C4-2B (cell line): ENCODE data around the gene RPL14.

Experiments
- H3K27ac ChIP-seq: fragments of 450-650 bp; 2 replicates; pipeline ENCODE4 v1.5.1; 2017
- ZFX ChIP-seq: fragments of 450-650 bp; IDR thresholded peaks from 2 replicates; pipeline ENCODE4 v1.6.1; 2017
- TF ChIP-seq, protein P1 (sequence below): fragments of 450-650 bp; conservative IDR thresholded peaks from 2 replicates; pipeline ENCODE4 v1.5.1; 2017; ENCODE audit warnings: mild to moderate bottlenecking

RPL14 gene

DNA sequence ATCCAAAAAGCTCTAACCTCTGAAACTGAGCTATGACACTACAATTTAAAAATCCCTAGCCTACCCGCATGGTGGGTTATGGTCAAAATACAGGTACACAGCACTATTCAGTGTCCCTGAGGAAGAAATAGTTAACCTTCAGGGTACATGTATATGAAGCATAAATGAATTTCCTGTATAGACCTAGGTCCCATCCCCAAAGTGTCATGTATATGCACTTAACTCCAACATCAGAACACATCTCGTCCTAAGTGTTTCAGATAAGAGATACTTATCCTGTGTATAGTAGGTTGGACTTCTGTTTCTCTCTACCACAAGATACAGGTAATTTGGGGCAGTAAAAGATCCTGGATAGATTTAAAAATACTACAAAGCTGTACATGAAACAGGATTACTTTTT lies 6.4 kb downstream of the RPL14 start:
- H3K27ac ChIP-seq = no peak overlapping the region

DNA sequence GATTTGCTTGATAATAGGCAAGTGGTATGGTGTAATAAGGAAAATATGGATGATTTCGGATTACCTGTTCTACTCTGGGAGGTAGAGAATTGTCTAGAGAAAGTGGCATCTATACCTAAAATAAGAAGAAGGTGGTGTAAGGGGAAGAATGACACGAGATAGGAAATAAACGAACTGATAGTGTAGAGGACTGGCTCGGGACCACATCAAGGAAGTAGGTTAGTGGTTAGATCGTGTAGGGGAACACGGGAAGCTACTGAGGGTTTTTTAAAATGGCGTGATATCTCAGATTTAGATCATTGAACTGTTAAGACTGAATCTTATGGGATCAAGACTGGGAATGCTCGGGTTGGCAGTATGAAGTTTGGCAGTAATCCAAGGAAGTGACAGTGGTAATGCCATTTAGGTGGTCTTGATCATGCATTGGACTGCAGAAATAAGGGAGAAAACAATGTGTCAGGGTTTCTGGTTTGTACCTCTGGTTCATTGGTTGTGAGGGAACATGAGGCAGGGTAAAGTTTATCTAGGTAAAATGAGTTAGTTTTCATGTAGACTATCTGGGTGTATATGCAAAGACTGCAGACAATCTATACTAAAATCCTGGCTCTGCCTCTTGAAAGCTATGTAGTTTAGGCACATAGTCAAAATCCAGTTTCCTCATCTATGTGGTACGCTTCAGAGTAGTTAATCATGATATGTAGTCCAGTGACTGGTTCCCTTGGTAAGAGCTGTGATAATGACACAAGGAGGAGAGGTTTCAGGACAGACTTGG lies 7.4 kb downstream of the RPL14 start:
- no peak for TF ChIP-seq ZFX
- TF ChIP-seq, protein P1, sequence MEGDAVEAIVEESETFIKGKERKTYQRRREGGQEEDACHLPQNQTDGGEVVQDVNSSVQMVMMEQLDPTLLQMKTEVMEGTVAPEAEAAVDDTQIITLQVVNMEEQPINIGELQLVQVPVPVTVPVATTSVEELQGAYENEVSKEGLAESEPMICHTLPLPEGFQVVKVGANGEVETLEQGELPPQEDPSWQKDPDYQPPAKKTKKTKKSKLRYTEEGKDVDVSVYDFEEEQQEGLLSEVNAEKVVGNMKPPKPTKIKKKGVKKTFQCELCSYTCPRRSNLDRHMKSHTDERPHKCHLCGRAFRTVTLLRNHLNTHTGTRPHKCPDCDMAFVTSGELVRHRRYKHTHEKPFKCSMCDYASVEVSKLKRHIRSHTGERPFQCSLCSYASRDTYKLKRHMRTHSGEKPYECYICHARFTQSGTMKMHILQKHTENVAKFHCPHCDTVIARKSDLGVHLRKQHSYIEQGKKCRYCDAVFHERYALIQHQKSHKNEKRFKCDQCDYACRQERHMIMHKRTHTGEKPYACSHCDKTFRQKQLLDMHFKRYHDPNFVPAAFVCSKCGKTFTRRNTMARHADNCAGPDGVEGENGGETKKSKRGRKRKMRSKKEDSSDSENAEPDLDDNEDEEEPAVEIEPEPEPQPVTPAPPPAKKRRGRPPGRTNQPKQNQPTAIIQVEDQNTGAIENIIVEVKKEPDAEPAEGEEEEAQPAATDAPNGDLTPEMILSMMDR = no peak
- H3K27ac ChIP-seq = no peak overlapping the region

More for the DNA sequence above, 6.4 kb downstream of the RPL14 start:
- TF ChIP-seq, protein P1 = no peak
- TF ChIP-seq ZFX = no peak

DNA sequence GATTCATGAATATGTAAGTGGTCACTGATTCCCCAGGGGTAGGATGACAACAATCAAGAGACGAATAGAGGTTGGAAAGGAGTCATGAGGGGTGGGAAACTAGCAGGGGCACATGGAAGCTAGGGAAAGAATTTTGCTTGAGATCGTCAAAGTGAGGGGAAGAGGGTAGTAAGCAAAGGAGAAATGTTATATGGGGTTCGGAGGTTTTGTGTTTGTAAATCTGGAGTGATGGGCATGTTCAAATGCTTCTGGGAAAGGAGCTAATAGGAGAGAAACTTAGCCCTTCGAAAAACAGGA lies 7.9 kb downstream of the RPL14 start:
- H3K27ac ChIP-seq = no peak overlapping the region
- TF ChIP-seq ZFX = no peak
- TF ChIP-seq, protein P1 = no peak

DNA sequence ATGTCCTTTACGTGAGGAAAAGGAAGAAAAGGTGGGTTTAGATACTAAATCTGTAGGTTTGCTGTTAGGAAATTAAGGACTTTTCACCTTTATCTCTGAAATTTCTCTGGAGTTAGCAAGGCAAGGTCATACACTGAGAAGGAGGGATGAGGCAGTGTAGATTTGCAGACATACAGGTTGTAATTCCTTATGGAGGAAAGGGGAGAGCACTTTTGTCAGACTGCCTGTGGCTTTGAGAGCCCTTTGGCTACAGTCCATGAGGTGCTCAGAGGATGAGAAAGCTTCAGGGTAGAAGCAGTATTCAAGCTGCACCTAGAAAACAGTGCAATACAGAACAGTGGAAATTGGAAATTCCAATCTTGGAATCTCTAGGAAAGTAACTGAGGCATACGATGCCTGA lies 8.3 kb downstream of the RPL14 start:
- H3K27ac ChIP-seq = no peak overlapping the region
- no peak for TF ChIP-seq ZFX
- TF ChIP-seq, protein P1 = no peak

DNA sequence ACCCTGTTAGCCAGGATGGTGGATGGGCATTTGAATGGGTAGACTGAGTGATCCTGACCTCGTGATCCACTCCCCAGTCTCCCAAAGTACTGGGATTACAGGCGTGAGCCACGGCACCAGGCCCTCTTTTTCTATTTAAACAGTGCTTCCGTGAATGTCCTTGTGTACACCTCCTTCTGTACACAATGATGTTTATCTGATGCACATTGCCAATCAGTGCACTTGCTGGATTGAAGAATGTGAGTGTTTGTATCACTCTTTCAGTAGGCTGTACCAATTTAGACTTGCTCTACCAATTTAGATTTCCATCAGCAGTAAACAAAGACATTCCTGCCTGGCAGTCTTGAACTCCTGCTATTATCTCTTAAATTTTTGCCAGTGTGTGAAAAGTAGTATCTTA lies 10.9 kb downstream of the RPL14 start:
- no peak for TF ChIP-seq ZFX
- TF ChIP-seq, protein P1 = no peak
- H3K27ac ChIP-seq = peak overlapping the region; percentile 51

DNA sequence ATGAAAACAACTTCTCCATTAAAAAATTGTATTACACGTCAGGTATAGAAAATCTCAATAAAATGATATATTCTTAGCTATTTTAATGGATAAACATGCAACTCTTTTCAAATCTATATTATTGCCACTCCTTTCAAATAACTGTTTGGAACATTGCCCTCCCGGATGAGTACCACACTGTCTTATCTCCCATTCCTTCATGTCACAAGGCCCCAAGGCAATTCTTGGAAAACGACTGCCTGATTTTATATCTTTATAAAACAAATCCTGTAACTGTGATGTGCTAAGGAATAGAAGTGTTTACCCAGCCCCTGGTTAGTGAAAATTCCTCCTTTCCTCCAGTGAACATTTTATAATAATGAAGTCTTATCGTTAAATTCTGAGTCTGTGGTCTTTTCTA lies 13.6 kb downstream of the RPL14 start:
- TF ChIP-seq, protein P1 = no peak
- TF ChIP-seq ZFX = no peak
- no peak overlapping the region for H3K27ac ChIP-seq

DNA sequence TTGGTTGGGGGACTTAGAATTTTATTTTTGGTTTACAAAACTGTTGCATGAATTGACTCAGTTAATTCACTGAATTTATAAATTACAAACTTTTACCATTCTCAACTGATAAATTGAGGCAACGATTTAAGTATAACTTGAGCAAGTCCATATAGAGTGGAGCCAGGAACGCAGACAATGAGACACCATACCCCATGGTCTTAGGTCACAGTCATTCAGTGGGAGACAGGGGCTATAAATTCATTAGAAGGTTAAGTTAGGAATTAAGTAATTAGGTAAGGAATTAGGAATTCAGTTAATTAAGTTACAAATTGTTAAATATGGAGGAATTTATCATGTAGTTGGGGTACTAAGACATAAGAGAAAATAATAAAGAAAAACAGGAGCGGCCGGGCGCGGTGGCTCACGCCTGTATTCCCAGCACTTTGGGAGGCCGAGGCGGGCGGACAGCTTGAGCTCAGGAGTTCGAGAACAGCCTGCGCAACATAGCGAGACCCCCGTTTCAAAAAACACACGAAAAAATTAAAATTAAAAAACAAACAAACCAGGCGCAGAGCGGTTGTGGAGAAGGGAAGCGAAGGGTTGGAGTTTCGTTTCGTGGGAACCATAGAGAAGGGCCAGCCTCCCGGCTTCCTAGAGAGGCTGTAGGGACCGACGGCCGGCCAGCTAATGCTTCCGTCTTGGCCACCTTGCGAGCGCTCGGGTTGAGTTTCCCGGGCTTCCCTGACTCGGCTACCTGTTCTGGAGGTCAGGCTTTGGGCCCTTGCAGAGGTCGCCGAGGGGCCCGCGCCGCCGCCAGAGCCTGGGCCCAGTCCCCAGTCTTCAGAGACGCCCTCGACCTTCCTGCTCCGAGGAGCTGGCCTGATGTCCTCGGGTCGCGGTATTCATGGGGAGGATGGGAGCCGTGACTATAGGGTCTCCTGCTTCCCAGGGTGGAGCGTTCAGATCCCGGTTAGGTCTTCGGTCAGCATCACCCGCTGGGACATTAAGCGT lies 19.6 kb downstream of the RPL14 start, which contains the start of gene ZNF619:
Gene ZNF619, plus strand, starts transcription at position 645 of the 993 bp plus-strand sequence. CDS start 858 bp downstream, outside the sequence.
- TF ChIP-seq, protein P1 = no peak
- no peak for TF ChIP-seq ZFX
- H3K27ac ChIP-seq = no peak within 1 kb of the TSS
